ENCODE results near the gene PEX5.

- TF ChIP-seq CTCF (IDR thresholded peaks at IDR 0.05): no peak
- TF ChIP-seq POLR2A (IDR thresholded peaks at IDR 0.05): no peak
- no peak for TF ChIP-seq POLR2AphosphoS5 (IDR thresholded peaks at IDR 0.05)
- no peak for TF ChIP-seq EP300 (IDR thresholded peaks at IDR 0.05)
These were observed 13.6 kb downstream of the PEX5 start for GRCh38 chr12:7203109-7203508.
